Measurements from ENCODE around the gene PLAC8L1. TPM values are rescaled to one million over a fixed set of nuclear protein-coding genes. Genes with fewer than 3 reads are reported as not detected.

The PLAC8L1 gene
- total and polyA plus RNA-seq, 2 of the 13 experiments (the other 11 are each of a cell fraction or from before 2014, with no cell fraction given): 0.44 TPM; not detected in 1

GRCh38 chr5:146103594-146103993, 1.8 kb downstream of the PLAC8L1 start:
- WGBS (ENCODE audit: low lambda C conversion rate): 50% methylated on average over 1 of the region's 1 CpG
- Histone ChIP-seq H3K79me2 (ENCODE audit: insufficient read depth, low read length) (no peaks in the 10 kb centered on the region), H3K36me3 (replicated peaks in 1 of 2; ENCODE audit: control insufficient read depth in 1 of 2, insufficient read depth in 2 of 2, low read length in 2 of 2) (no peaks in the 10 kb centered on the region), H3K27ac (ENCODE audit: extremely low read length, insufficient read depth, low read length) (no peak overlapping the region), H3K4me1 (ENCODE audit: insufficient read depth, low read length) (no peaks in the 10 kb centered on the region), H3K4me2 (ENCODE audit: low read depth, low read length) (no peak overlapping the region), H3K4me3 (replicated peaks in 1 of 3; ENCODE audit: insufficient read depth in 1 of 3, low read depth in 2 of 3, low read length in 3 of 3) (no peak overlapping the region), H4K20me1 (ENCODE audit: insufficient read depth, low read length) (no peaks in the 10 kb centered on the region), H3K27me3 (ENCODE audit: control insufficient read depth in 1 of 2, insufficient read depth in 2 of 2, low read length in 2 of 2) (no peaks in the 10 kb centered on the region), H2AFZ (ENCODE audit: low read length) (no peak overlapping the region), H3K9me3 (ENCODE audit: low read length) (no peaks in the 10 kb centered on the region), H3K9ac (ENCODE audit: insufficient read depth, low read depth, low read length) (no peak overlapping the region)
- DNase-seq (ENCODE audit: low spot score): no peak
- no peak for ATAC-seq
- intact Hi-C loops (cut with micrococcal nuclease; ENCODE audit: unreplicated experiment): no loop called here
- FAIRE-seq: no peak
- CTCF ChIA-PET (ENCODE audit: low intra/inter-chr PET ratio, low total read pairs): no interaction called here
- TF ChIP-seq SNAI1 (CRISPR knock-in tag; IDR thresholded peaks at IDR 0.05; ENCODE audit: borderline replicate concordance) (no peak), CEBPB (IDR thresholded peaks at IDR 0.05; ENCODE audit: borderline replicate concordance, low read depth, low read length) (peak; percentile 82)
- in situ Hi-C loops (cut with HindIII; ENCODE audit: extremely low pct_ligation_motif_present, low pct_unique_long_range_greater_than_20kb): no loop called here
- POLR2A ChIA-PET: no interaction called here
- no TSS peak for BruUV-seq (replicated peaks)

DNA sequence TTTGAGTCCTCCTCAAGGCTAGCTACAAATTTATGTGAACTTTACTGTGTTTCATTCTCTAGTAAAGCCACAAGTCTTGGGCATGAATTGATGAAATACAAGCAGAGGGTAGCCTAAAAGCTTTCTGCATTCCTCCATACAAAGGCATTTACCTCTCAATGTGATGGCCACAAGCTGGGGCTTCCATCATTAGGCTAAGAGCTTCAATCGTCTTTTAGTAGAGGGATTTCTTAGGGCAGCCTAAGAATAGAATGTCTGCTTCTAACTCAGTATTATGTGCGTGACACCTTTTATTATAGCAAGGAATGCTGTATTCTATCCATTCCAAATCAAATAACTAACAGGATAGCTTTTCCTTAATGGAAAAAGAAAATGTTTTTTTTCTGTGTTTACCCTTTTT, 3.7 kb downstream of the PLAC8L1 start:
- ATAC-seq (no peak), FAIRE-seq (no peak), DNase-seq (ENCODE audit: low spot score) (no peak)
- H3K9me3 ChIP-seq (ENCODE audit: low read length): no peaks in the 10 kb centered on the region
- in situ Hi-C loops (cut with HindIII; ENCODE audit: extremely low pct_ligation_motif_present, low pct_unique_long_range_greater_than_20kb): no loop called here
- H3K4me2 ChIP-seq (ENCODE audit: low read depth, low read length): no peak overlapping the region
- H3K27me3 ChIP-seq (ENCODE audit: control insufficient read depth in 1 of 2, insufficient read depth in 2 of 2, low read length in 2 of 2): no peaks in the 10 kb centered on the region
- H3K4me1 ChIP-seq (ENCODE audit: insufficient read depth, low read length): no peaks in the 10 kb centered on the region
- ChIA-PET POLR2A (no interaction called here), CTCF (ENCODE audit: low intra/inter-chr PET ratio, low total read pairs) (no interaction called here)
- no peaks in the 10 kb centered on the region for H3K79me2 ChIP-seq (ENCODE audit: insufficient read depth, low read length)
- H4K20me1 ChIP-seq (ENCODE audit: insufficient read depth, low read length): no peaks in the 10 kb centered on the region
- H3K36me3 ChIP-seq (replicated peaks in 1 of 2; ENCODE audit: control insufficient read depth in 1 of 2, insufficient read depth in 2 of 2, low read length in 2 of 2): no peaks in the 10 kb centered on the region
- H2AFZ ChIP-seq (ENCODE audit: low read length): no peak overlapping the region
- no peak overlapping the region for H3K27ac ChIP-seq (ENCODE audit: extremely low read length, insufficient read depth, low read length)
- BruUV-seq (replicated peaks): no TSS peak
- intact Hi-C loops (cut with micrococcal nuclease; ENCODE audit: unreplicated experiment): no loop called here
- H3K4me3 ChIP-seq (replicated peaks in 1 of 3; ENCODE audit: insufficient read depth in 1 of 3, low read depth in 2 of 3, low read length in 3 of 3): no peak overlapping the region
- WGBS (ENCODE audit: low lambda C conversion rate): 76% methylated on average over 2 of the region's 2 CpGs
- H3K9ac ChIP-seq (ENCODE audit: insufficient read depth, low read depth, low read length): no peak overlapping the region
- TF ChIP-seq, protein P1, sequence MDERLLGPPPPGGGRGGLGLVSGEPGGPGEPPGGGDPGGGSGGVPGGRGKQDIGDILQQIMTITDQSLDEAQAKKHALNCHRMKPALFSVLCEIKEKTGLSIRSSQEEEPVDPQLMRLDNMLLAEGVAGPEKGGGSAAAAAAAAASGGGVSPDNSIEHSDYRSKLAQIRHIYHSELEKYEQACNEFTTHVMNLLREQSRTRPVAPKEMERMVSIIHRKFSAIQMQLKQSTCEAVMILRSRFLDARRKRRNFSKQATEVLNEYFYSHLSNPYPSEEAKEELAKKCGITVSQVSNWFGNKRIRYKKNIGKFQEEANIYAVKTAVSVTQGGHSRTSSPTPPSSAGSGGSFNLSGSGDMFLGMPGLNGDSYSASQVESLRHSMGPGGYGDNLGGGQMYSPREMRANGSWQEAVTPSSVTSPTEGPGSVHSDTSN (CRISPR knock-in tag; IDR thresholded peaks at IDR 0.05): no peak
- TF ChIP-seq ZNF512 (CRISPR knock-in tag; IDR thresholded peaks at IDR 0.05): no peak
- no peak for TF ChIP-seq HHEX (CRISPR knock-in tag; IDR thresholded peaks at IDR 0.05)
- TF ChIP-seq, protein P2, sequence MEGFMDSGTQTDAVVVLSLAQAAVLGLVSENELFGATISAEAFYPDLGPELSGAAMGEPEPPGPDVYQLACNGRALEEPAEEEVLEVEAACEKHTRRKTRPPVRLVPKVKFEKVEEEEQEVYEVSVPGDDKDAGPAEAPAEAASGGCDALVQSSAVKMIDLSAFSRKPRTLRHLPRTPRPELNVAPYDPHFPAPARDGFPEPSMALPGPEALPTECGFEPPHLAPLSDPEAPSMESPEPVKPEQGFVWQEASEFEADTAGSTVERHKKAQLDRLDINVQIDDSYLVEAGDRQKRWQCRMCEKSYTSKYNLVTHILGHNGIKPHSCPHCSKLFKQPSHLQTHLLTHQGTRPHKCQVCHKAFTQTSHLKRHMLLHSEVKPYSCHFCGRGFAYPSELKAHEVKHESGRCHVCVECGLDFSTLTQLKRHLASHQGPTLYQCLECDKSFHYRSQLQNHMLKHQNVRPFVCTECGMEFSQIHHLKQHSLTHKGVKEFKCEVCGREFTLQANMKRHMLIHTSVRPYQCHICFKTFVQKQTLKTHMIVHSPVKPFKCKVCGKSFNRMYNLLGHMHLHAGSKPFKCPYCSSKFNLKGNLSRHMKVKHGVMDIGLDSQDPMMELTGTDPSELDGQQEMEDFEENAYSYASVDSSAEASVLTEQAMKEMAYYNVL (CRISPR knock-in tag; IDR thresholded peaks at IDR 0.05; ENCODE audit: borderline replicate concordance): no peak
- TF ChIP-seq ZNF644 (CRISPR knock-in tag; IDR thresholded peaks at IDR 0.05; ENCODE audit: low read depth): no peak
- TF ChIP-seq ATF1 (CRISPR knock-in tag; IDR thresholded peaks at IDR 0.05): no peak
- no peak for TF ChIP-seq BRCA1 (CRISPR knock-in tag; IDR thresholded peaks at IDR 0.05)
- TF ChIP-seq, protein P3, sequence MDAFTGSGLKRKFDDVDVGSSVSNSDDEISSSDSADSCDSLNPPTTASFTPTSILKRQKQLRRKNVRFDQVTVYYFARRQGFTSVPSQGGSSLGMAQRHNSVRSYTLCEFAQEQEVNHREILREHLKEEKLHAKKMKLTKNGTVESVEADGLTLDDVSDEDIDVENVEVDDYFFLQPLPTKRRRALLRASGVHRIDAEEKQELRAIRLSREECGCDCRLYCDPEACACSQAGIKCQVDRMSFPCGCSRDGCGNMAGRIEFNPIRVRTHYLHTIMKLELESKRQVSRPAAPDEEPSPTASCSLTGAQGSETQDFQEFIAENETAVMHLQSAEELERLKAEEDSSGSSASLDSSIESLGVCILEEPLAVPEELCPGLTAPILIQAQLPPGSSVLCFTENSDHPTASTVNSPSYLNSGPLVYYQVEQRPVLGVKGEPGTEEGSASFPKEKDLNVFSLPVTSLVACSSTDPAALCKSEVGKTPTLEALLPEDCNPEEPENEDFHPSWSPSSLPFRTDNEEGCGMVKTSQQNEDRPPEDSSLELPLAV (CRISPR knock-in tag; conservative IDR thresholded peaks at IDR 0.05; ENCODE audit: low read depth): no peak
- no peak for TF ChIP-seq ZNF256 (CRISPR knock-in tag; conservative IDR thresholded peaks at IDR 0.05)
- no peak for TF ChIP-seq ZFP41 (CRISPR knock-in tag; IDR thresholded peaks at IDR 0.05; ENCODE audit: borderline replicate concordance)
- no peak for TF ChIP-seq ZFX (CRISPR knock-in tag; IDR thresholded peaks at IDR 0.05; ENCODE audit: low read depth)
- TF ChIP-seq PRMT3 (CRISPR knock-in tag; IDR thresholded peaks at IDR 0.05; ENCODE audit: borderline replicate concordance, low read depth): no peak
